ENCODE data around the gene SLIT3. TPM values are rescaled to one million over a fixed set of nuclear protein-coding genes. Genes with fewer than 3 reads are reported as not detected.

Gene SLIT3
- total RNA-seq, 4 donors from 2014 or later = 28.4 to 77.2 (median 63.8) TPM

DNA sequence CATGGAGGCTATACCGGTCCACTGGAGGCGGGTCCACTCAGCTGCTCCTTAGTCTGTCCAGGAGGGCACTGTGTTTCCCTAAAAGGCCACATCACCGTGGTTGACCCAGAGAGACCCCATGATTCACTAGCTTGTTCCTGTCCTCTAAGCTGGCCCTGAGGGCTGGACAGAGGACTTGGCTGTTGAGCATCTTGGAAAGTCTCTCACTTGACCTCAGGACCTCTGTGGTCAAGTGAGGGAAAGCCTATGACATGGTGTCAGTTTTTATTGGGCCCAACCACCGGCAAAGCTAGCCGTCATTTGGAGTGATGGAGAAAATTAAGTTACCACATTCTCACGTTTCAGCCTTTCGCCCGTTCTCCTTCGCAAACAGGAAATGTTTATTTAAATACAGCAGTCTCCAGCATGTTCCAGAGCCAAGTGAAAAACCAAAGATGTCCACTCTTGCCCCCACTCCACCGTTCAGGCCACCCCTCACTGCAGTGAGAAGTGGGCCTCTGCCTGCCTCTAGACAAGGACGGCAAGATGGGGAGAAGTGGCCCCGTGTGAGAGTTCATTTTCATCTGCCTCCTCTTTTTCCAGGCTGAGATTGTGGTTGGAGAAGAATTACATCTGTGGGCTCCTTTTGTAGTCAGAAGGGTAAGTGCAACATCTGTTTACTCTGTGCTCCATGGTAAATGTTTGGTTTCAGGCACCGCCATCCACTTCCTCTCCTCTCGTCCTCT lies 4.4 kb downstream of the SLIT3 start:
- peaks cover 0 to 2% of the 10 kb centered on the region in 2 donors for H3K4me1 ChIP-seq
- H3K27ac ChIP-seq = peak overlapping the region in 2 of 3 donors; percentile 37 to 48
- H3K9me3 ChIP-seq = no peaks in the 10 kb centered on the region
- H3K36me3 ChIP-seq = no peaks in the 10 kb centered on the region
- intact Hi-C loops (cut with DNase I) = no loop called here
- WGBS, 2 donors = 62 to 70% methylated on average over 12 to 14 of the region's 14 CpGs
- no peak for DNase-seq
- H3K27me3 ChIP-seq = no peaks in the 10 kb centered on the region
- no peak overlapping the region for H3K4me3 ChIP-seq (replicated peaks in 1 of 3)
- no peak for TF ChIP-seq POLR2A (IDR thresholded peaks at IDR 0.05)
- TF ChIP-seq, protein P1, sequence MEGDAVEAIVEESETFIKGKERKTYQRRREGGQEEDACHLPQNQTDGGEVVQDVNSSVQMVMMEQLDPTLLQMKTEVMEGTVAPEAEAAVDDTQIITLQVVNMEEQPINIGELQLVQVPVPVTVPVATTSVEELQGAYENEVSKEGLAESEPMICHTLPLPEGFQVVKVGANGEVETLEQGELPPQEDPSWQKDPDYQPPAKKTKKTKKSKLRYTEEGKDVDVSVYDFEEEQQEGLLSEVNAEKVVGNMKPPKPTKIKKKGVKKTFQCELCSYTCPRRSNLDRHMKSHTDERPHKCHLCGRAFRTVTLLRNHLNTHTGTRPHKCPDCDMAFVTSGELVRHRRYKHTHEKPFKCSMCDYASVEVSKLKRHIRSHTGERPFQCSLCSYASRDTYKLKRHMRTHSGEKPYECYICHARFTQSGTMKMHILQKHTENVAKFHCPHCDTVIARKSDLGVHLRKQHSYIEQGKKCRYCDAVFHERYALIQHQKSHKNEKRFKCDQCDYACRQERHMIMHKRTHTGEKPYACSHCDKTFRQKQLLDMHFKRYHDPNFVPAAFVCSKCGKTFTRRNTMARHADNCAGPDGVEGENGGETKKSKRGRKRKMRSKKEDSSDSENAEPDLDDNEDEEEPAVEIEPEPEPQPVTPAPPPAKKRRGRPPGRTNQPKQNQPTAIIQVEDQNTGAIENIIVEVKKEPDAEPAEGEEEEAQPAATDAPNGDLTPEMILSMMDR (IDR thresholded peaks at IDR 0.05) = no peak

DNA sequence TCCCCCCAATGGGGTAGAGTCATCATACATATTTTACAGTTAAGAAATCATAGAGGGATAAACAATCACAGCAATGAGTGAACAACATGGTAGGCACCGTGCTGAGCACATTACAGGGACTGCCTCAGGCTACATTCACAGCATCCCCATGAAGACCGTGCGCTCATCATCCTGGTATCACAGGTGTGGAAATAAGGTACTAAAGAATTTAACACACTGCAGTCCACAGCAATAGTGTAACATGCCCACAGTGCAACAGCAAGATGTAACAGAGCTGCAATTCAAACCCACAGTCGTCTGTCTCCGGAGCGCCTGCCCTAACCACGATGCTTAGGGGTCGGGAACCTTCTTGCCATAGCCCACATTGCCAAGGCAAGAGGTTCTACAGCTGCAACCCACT lies 5.6 kb downstream of the SLIT3 start:
- DNase-seq = no peak
- no peaks in the 10 kb centered on the region for H3K36me3 ChIP-seq
- H3K27ac ChIP-seq = no peak overlapping the region
- WGBS, 2 donors = 89 to 93% methylated on average over 8 of the region's 8 CpGs
- intact Hi-C loops (cut with DNase I) = no loop called here
- H3K27me3 ChIP-seq = no peaks in the 10 kb centered on the region
- peaks cover 6 to 7% of the 10 kb centered on the region in 2 donors for H3K4me1 ChIP-seq
- no peak overlapping the region for H3K4me3 ChIP-seq (replicated peaks in 1 of 3)
- no peaks in the 10 kb centered on the region for H3K9me3 ChIP-seq
- TF ChIP-seq, protein P1 (IDR thresholded peaks at IDR 0.05) = no peak
- no peak for TF ChIP-seq POLR2A (IDR thresholded peaks at IDR 0.05)

DNA sequence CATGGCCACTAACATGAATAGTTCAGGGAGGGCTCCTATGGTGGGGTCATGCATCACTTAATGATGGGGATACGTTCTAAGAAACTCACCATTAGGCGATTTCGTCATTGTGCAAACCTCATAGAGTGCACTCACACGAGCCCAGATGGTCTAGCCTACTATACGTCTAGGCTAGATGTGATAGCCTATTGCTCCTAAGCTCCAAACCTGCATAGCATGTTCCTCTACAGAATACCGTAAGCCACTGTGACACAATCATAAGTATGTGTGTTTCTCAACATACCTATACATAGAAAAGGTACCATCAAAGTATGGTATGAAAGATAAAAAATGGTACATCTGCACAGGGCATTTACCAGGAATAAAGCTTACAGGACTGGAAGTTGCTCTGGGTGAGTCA lies 6.3 kb downstream of the SLIT3 start:
- H3K4me3 ChIP-seq (replicated peaks in 1 of 3) = no peak overlapping the region
- H3K36me3 ChIP-seq = no peaks in the 10 kb centered on the region
- H3K27me3 ChIP-seq = no peaks in the 10 kb centered on the region
- 90 to 95% methylated on average over 6 of the region's 6 CpGs for WGBS, 2 donors
- H3K4me1 ChIP-seq = peaks cover 6 to 7% of the 10 kb centered on the region in 2 donors
- no peak for DNase-seq
- H3K9me3 ChIP-seq = no peaks in the 10 kb centered on the region
- no peak overlapping the region for H3K27ac ChIP-seq
- intact Hi-C loops (cut with DNase I) = no loop called here
- TF ChIP-seq, protein P1 (IDR thresholded peaks at IDR 0.05) = no peak
- no peak for TF ChIP-seq POLR2A (IDR thresholded peaks at IDR 0.05)

DNA sequence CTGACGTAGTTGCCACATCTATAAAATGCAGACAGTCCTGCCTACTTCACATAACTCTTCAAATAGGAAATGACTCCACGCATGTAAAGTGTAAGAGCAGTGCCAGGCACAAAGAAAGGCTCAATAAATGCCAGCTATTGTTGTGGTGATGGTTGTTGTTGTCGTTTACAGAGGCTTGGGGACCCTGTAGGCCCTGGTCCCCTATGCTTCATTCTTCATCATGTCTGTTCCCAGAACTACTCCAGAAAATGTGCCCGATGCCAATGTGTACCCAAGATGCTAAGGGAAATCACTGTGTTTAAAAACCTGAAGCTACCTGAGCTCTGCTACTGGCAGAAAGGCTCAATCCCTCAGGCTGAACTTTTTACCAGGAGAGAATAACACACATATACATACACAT lies 9.1 kb downstream of the SLIT3 start:
- no peaks in the 10 kb centered on the region for H3K27me3 ChIP-seq
- peaks cover 7 to 15% of the 10 kb centered on the region in 2 donors for H3K4me1 ChIP-seq
- no peaks in the 10 kb centered on the region for H3K36me3 ChIP-seq
- H3K27ac ChIP-seq = no peak overlapping the region
- intact Hi-C loops (cut with DNase I) = no loop called here
- 80 to 90% methylated on average over 4 of the region's 4 CpGs for WGBS, 2 donors
- no peak for DNase-seq
- TF ChIP-seq, protein P1 (IDR thresholded peaks at IDR 0.05) = no peak
- TF ChIP-seq POLR2A (IDR thresholded peaks at IDR 0.05) = no peak
- no peak overlapping the region for H3K4me3 ChIP-seq (replicated peaks in 1 of 3)
- H3K9me3 ChIP-seq = no peaks in the 10 kb centered on the region

DNA sequence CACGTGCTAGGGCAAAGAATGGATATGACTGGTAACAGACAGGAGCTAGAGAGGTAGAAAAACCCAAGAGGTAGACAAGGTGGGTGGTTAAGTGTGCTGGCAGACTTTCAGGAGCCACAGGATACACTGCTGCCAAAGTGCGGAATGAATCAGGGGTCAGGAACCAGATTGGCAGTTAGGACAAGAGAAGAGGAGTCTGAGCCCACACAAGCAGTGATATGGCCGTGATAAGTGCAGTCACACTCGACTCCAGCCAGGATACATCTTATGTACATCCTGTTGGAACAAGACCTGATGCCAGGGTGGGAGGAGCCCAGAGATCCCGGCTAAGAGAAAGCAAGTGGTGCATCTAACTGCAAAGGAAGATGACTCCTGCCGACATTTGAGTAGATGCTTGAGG lies 10.0 kb downstream of the SLIT3 start:
- Histone ChIP-seq H3K4me1 (peaks cover 7 to 15% of the 10 kb centered on the region in 2 donors), H3K4me3 (replicated peaks in 1 of 3) (no peak overlapping the region), H3K27ac (no peak overlapping the region), H3K9me3 (no peaks in the 10 kb centered on the region), H3K36me3 (no peaks in the 10 kb centered on the region), H3K27me3 (no peaks in the 10 kb centered on the region)
- TF ChIP-seq, protein P1 (IDR thresholded peaks at IDR 0.05) = no peak
- TF ChIP-seq POLR2A (IDR thresholded peaks at IDR 0.05) = no peak
- DNase-seq = peak; percentile 26 to 50
- intact Hi-C loops (cut with DNase I) = no loop called here
- 35 to 62% methylated on average over 6 of the region's 6 CpGs for WGBS, 2 donors
